HG02840 (cell line): Measurements from ENCODE around the gene CCDC12.

Experiments
- ATAC-seq: cut with Tn5 transposase; IDR thresholded peaks from one replicate; pipeline ENCODE4 v1.9.1; 2021; ENCODE audit warnings: mild to moderate bottlenecking, moderate library complexity, moderate number of reproducible peaks; ENCODE audit not compliant: unreplicated experiment, low FRiP score

The CCDC12 gene

GRCh38 chr3:46943237-46944187, 33.0 kb downstream of the CCDC12 start:
- no peak for ATAC-seq

GRCh38 chr3:46942481-46943236, 33.9 kb downstream of the CCDC12 start:
- no peak for ATAC-seq

DNA sequence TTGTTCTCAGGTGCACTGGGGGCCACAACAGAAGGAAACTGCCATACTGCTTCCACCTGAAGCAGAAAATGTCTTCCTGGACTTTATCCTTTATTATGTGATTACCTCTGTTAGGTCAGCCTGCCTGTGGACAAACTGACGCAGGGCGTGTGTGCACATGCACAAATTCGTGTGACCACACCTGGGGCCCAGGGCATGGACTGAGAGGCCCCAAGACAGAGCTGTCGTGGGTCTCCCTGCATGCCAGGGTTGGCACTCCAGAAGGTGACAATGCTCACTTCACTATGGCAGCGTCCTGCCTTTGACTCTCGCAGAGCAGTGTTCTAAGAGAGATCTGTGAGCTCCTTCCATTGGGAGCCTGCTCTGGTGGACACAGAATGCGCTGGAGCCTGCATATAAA, 34.5 kb downstream of the CCDC12 start:
- no peak for ATAC-seq

DNA sequence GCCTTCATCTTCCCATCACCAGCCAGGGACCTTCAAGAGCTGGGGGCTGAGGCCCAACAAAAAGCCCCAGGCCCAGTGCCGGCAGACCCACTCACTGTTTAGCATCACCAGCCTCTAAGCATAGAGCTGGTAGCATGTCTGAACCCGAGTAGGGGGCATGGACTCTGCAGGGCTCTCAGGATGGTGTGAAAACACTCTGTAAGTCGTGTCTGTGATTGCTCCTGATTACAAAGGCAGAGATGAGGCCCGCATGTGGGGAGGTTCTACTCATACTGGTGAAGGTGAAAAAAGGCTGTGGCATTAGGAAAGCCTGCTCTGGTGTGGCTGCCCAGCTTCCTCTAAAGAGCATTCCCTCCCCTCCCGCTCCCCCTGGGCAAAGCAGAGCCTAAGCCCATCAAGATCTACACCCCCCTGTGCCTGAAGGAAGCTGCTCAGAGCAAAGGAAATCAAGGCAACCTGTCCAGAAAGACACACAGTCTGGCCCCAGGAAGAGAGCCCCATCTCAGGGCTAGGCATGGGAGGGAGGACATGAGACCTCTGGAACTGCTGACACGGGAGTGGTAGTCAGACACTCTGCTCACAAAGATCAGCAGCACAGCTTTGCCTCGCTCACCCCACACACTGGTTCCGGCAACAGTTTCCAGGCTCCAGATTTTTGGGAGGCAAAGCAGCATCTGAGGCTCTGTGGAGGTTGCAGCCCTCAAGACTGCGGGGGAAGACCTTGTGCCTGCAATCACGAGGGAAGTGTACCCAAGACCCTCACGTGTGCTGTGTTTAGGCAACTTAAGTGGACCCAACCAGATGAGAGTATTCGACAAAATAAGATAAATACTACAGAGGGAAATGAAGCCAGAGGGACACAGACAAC, 36.7 kb downstream of the CCDC12 start:
- no peak for ATAC-seq

GRCh38 chr3:46938118-46938517, 38.4 kb downstream of the CCDC12 start:
- ATAC-seq: no peak

- ATAC-seq: no peak
Observed at GRCh38 chr3:46936733-46937250, 39.8 kb downstream of the CCDC12 start.

GRCh38 chr3:46935989-46936558, 40.5 kb downstream of the CCDC12 start:
- ATAC-seq: no peak

DNA sequence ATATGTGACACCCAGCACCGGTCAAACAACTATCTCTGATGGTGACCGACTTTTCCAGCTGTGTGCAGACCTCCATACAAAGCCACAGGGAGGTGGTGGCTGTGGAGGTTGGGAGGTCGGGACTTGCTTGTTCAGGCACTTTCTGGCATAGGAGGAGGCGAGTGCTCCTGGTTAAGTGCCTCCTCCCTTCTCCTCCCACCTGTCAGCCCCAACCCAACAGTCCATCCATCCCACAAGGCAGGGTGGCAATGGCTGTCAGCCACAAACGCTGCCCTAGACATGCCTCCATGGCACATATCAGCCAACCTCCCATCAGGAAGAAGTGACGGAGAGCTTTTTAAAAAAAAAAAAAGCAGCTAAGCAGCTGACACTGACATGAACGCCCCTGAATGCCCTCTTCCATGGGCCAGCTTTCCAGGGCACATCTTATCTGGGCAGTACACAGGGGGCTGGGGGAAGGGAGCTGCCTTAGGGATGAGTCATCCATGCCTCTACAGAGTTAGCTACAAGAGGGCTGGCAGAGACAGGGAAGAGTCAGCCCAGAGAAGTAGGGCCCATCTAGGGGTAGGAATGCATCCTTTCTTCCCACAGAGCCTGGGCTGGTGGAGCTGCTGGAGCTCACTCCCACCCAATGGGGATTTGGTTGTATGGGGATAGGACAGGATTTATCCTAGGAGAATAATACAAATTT, 41.2 kb downstream of the CCDC12 start:
- ATAC-seq: no peak

DNA sequence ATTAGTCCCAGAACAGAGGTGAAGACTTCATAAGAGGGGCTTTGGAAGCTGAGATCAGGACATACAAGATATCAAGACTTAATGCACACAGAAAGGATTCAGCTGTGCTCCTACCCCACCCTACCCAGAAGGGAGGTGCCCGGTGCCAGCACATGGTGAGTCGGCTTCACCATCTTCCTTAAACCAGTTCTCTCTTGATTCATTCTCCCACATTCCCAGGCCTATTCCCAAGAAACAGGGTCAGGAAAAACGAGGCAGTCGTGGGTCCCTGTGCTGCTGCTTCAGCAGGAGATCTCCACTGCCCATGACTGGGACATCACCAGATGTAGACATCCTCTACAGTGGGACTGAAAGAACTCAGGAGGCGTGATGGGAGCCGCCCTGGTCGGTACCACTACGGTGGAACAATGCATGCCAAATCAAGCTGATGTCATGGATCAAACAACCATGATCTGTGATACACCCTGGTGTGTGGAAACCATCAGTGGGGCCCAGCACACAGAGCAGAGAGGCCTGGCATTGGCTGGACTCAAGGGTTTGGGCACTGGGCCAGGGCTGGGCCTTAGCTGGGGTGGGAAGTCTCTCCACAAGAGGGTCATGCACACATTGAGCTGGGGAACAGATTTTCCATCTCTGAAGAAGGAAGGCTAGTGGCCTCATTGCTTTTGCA, 41.9 kb downstream of the CCDC12 start:
- ATAC-seq: no peak

- no peak for ATAC-seq
Observed at GRCh38 chr3:46934072-46934471, 42.5 kb downstream of the CCDC12 start.

GRCh38 chr3:46933261-46933660, 43.3 kb downstream of the CCDC12 start:
- ATAC-seq: no peak

DNA sequence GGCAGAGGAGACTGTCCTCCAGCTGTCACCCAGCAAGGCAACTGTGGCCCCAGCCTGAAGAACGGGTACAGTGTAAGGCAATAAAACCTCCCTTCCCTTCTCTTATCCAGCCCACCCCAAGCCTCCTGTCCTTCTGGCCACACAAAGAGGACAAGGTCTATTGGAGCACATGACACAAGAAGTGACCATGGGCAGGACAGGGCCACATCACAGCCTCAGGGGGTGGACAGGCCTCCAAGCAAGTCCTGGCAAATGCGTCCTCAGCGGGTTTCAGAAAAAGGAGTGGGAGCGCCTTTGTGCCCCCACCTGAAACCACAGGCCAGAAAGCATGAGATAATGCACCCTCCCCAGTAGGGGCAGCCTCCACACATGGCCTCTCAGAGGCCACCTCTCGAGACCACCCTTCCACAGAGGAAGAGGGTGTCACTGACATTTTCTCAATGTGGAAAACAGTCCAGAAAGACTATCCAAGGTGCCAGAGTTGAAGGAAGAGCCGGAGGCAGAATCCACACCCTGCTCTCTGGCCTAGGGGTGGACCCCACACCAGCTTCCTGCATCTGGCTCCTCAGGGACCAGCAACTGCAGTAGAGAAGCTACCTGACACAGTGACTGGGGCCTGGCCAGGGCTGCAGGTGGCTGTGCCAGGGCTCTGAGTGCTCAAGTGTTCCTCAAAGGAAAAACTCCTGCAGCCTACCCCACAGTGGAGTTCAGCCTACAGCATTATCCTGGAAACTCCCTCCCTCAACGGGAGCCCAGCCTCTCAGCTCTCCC, 43.9 kb downstream of the CCDC12 start:
- ATAC-seq: no peak

DNA sequence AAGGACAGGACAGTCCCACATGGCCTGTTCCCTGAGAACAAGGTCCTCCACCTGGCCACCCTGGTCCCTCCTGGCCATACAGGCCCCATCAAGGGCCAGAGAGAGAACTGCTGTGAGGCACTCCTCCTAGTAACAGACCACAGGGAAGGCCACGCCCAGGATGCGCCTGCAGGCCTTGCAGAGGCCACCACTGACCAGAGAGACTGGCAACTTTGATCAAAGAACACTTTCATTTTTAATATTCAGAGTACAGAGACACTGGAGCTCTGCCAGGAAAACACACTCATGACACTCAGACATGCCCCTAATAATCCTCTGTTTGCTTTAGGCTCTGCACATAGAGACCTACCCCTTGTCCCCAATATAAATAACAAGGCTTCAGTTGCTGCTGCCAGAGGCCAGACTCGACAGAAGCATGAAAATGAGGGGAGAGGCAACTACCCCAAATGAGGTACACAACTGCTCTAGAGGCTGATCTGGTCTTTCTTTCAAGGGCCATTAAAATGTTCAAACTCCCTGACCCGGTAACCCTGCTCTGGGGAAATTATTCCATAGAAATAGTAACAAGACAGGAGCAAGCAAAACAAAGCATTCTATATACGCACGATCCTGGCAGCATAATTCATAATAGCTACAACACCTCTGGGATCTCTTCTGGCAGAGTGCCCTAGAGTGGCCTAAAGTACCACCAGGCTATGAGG, 44.8 kb downstream of the CCDC12 start:
- no peak for ATAC-seq

DNA sequence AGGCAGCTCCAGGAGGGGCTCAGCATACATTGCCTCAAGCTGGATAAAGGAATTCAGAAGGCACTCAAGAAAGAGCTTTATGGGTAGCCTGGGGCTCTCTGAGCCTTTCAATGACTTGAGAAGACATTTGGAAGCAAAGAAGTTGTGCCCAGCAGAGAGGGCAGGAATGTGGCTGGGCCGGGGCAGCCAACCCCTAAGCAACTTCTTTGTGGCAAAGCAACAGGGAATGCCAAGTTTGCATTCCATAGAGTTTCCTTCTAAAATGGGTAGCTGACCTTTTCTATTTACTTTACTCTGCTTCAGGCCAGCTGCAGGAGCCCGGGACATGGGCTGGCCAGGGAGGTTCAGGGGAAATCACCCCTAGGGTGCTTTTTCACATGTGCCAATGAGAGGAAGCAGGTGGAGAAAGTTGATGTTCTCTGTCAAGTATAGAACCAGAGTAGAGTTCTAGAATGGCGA, 45.6 kb downstream of the CCDC12 start:
- ATAC-seq: no peak

DNA sequence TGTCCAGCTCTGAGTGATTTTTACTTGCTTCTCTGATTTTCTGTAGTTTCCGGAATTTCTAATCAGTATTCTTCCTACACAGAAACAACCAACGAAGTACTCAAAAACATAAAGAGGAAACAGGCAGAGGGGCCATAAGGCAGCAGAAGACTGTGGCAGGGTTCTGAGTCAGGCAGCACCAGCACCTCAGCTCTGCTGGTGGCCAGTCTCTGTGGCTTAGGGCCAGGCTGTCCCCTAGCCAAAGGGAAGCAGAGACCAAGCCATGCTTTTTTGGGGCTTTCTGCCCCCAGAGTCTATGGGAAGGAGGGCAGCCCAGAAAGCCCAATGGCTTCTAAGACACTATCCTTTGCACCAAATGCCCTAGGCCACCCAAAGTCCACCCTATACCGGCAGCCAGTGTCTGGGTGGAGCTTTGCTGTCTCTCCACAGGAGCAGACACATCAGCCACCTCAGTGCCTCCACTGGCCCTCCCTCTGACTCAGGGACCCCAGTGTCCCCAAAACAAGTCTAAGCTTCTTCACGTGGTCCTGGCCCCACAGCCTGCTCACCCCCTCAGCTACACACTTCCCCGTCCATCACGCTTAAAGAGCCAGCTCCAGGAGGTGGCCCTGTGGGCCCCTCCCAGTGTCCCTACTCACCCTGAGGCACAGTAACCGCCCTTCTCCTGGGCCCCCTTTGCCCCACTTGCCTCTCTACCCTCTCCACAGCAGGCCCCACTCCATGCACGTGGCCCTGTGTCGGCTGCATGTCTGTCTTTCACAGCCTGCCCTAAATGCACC, 46.2 kb downstream of the CCDC12 start:
- no peak for ATAC-seq

DNA sequence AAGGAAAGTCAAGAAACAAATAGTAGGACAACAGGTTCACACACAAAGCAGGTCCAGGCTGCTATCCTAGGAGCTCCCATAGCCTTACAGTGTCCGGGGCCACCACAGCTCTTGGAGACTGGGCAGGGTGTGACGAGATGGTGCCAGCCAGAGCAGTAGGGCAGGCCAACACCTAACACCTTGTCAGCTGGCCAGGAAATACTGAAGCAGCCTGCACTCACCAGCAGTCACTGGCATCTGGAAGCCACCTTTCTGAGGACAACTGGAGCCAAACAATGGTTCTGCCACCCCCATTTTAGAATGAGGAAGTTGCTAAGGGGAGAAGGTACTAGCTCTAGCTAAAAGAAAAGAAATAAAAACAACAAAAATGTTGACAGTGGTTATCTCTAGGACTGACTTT, 47.2 kb downstream of the CCDC12 start:
- ATAC-seq: no peak

GRCh38 chr3:46928282-46928681, 48.3 kb downstream of the CCDC12 start:
- no peak for ATAC-seq
